ENCODE measurements around the gene CD93.

The CD93 gene

GRCh38 chr20:23107466-23107865, 21.3 kb upstream of the CD93 start:
- no peak for TF ChIP-seq CTCF (conservative IDR thresholded peaks at IDR 0.05; ENCODE audit: low read depth, low read length)
- no peak for DNase-seq (ENCODE audit: low read depth)
- H3K4me3 ChIP-seq (ENCODE audit: low read length) = no peak overlapping the region

GRCh38 chr20:23106271-23106851, 20.2 kb upstream of the CD93 start:
- H3K4me3 ChIP-seq (ENCODE audit: low read length) = no peak overlapping the region
- TF ChIP-seq CTCF (conservative IDR thresholded peaks at IDR 0.05; ENCODE audit: low read depth, low read length) = no peak
- DNase-seq (ENCODE audit: low read depth) = no peak

DNA sequence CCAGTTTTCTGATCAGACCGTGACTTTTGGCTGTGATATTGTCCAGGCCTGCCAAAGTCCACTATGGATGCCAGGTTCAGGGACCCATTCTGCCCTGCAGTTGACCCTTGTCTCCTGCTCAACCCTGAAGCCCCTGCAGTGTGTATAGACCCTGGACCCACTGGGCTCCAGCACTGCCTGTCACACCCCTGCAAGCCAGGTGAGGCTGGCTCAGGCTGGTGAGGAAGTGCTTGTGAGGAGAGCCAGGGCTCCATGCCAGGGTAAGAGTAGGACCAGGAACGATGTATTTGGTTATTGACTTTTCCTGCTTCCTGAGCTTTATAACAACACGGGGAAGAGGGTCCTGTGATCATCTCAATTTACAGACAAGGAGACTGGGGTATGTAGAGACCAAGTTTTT, 19.1 kb upstream of the CD93 start:
- no peak overlapping the region for H3K4me3 ChIP-seq (ENCODE audit: low read length)
- no peak for TF ChIP-seq CTCF (conservative IDR thresholded peaks at IDR 0.05; ENCODE audit: low read depth, low read length)
- no peak for DNase-seq (ENCODE audit: low read depth)

- no peak overlapping the region for H3K4me3 ChIP-seq (ENCODE audit: low read length)
- no peak for DNase-seq (ENCODE audit: low read depth)
- no peak for TF ChIP-seq CTCF (conservative IDR thresholded peaks at IDR 0.05; ENCODE audit: low read depth, low read length)
Observed at GRCh38 chr20:23103284-23104018, 17.3 kb upstream of the CD93 start.

GRCh38 chr20:23101696-23102406, 15.7 kb upstream of the CD93 start:
- H3K4me3 ChIP-seq (ENCODE audit: low read length) = no peak overlapping the region
- no peak for TF ChIP-seq CTCF (conservative IDR thresholded peaks at IDR 0.05; ENCODE audit: low read depth, low read length)
- DNase-seq (ENCODE audit: low read depth) = no peak

- no peak overlapping the region for H3K4me3 ChIP-seq (ENCODE audit: low read length)
- DNase-seq (ENCODE audit: low read depth) = no peak
- TF ChIP-seq CTCF (conservative IDR thresholded peaks at IDR 0.05; ENCODE audit: low read depth, low read length) = no peak
Observed at GRCh38 chr20:23100720-23101107, 14.6 kb upstream of the CD93 start.

All from retinal pigment epithelial cell (primary cell).